Measurements from ENCODE around the gene SPAG7.

Gene SPAG7

DNA sequence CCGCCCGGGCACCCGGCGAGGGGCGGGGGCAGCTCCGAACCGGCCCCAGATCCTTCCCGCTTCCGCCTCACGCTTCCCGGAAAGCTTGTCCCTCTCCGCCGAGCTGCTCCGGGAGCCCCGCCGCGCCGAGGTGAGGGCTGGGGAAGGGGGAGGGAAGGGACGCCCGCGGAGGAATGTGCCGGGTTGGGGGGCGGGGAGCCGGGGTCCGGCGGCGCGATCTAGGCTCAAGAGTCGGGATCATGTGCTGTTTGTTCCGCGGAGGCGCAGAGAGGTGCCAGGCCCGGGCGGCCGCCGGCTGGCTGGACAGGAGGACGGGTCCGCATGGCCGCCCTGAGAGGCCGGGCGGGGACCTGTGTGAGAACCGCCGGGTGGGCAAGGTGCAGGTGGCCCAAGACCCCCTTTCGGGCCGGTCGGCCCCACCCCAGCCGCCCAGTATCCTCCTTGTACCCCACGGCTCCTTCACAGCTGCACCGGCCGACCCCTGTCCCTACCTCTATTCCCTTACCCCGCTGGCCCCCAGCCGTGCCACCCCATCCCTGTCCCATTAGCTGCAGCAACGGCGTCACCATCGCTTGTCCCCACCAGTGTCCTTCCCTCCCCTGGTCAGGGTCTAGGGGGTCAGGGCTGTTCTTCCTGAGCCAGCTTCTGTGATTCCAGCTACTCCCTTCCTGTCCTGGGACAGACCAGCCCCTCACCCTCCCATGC lies 30.6 kb upstream of the SPAG7 start:
- peaks cover 15% of the 10 kb centered on the region for H3K36me3 ChIP-seq (ENCODE audit: control insufficient read depth, insufficient read depth, low read length)
- H3K4me3 ChIP-seq (ENCODE audit: insufficient read depth, low read depth, low read length, poor library complexity, severe bottlenecking) = peak overlapping the region; percentile 80
- peaks cover 20% of the 10 kb centered on the region for H3K4me1 ChIP-seq (ENCODE audit: control insufficient read depth, insufficient read depth, low read length, poor library complexity, severe bottlenecking)
- no peaks in the 10 kb centered on the region for H3K9me3 ChIP-seq (ENCODE audit: control insufficient read depth, low read length)
- H3K27ac ChIP-seq (ENCODE audit: insufficient read depth, low read length, poor library complexity, severe bottlenecking) = peak overlapping the region; percentile 66
- peak in 1 of 3 donors; percentile 11 for DNase-seq
- H3K27me3 ChIP-seq (replicated peaks; ENCODE audit: control insufficient read depth, insufficient read depth, low read length, poor library complexity, severe bottlenecking) = no peaks in the 10 kb centered on the region

DNA sequence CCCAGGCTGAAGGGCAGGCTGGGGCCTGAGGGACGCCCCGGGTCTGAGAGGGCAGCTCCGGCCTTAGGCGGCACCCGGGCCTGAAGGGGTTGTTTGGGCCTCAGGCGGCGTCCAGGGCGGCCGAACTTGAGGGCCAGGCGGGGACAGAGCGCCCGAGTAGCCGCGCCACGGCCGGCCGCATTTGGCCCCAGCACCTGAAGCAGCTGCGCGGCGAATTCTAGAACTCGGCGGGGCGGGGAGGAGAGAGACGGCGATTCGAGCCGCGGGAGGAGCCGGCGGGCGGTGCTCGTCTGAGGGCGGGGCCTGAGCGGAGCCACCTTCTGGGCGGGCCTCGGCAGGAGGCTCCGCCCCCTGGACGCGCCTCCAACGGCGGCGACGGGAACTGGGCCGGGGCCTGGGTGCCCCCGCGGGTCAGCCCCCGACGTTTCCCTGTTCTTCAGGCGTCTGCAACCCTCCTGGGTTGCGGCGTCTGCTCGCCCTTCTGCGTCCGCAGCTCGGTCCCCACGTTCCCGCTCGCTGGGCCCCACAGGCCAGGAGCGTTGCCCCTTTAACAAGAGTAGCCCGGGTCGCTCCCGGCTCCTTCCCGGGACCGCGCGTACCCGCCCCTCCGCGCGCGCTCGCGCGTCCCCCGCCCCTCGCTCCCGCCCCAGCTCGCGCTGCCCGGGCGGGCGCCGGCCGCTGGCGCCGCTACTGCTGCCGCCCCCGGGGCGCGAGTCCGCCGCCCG lies 29.8 kb upstream of the SPAG7 start, which contains the start of the genes INCA1 and KIF1C:
Gene INCA1, minus strand, starts transcription at position 221 of the 725 bp plus-strand sequence. CDS start 3,085 bp downstream, outside the sequence.
Gene KIF1C, plus strand, starts transcription at position 649 of the 725 bp plus-strand sequence. CDS start 2,297 bp downstream, outside the sequence.
- no peaks in the 10 kb centered on the region for H3K9me3 ChIP-seq (ENCODE audit: control insufficient read depth, low read length)
- peak within 1 kb of the TSS; percentile 80 for H3K4me3 ChIP-seq (ENCODE audit: insufficient read depth, low read depth, low read length, poor library complexity, severe bottlenecking)
- H3K27ac ChIP-seq (ENCODE audit: insufficient read depth, low read length, poor library complexity, severe bottlenecking) = peak within 1 kb of the TSS; percentile 66
- DNase-seq = peak; percentile 80 to 85 (median 81)
- peaks cover 20% of the 10 kb centered on the region for H3K4me1 ChIP-seq (ENCODE audit: control insufficient read depth, insufficient read depth, low read length, poor library complexity, severe bottlenecking)
- peaks cover 15% of the 10 kb centered on the region for H3K36me3 ChIP-seq (ENCODE audit: control insufficient read depth, insufficient read depth, low read length)
- H3K27me3 ChIP-seq (replicated peaks; ENCODE audit: control insufficient read depth, insufficient read depth, low read length, poor library complexity, severe bottlenecking) = no peaks in the 10 kb centered on the region

DNA sequence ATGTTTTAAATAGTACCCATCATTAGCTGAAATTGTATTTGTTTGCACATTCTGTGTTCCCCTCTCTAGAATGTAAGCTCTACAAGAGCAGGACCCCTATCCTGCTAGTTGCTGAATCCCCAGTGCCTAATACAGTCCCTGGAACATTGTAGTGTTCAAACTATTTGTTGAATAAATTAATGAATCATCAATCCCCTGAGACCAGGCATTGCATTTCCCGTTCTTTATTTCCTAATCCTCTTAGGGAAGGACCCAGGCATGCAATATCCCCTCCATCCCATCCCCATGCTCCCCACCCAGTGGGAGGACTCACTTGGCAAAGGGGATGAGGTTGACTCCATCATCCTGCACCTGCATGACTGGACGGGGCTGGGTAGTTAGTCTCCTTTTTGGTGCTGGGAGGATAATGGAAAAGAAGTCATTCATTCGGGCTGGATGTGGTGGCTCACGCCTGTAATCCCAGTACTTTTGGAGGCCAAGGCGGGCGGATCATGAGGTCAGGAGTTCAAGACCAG lies 26.5 kb upstream of the SPAG7 start:
- DNase-seq = no peak
- Histone ChIP-seq H3K4me3 (ENCODE audit: insufficient read depth, low read depth, low read length, poor library complexity, severe bottlenecking) (no peak overlapping the region), H3K27ac (ENCODE audit: insufficient read depth, low read length, poor library complexity, severe bottlenecking) (no peak overlapping the region), H3K27me3 (replicated peaks; ENCODE audit: control insufficient read depth, insufficient read depth, low read length, poor library complexity, severe bottlenecking) (no peaks in the 10 kb centered on the region), H3K4me1 (ENCODE audit: control insufficient read depth, insufficient read depth, low read length, poor library complexity, severe bottlenecking) (peaks cover 16% of the 10 kb centered on the region), H3K9me3 (ENCODE audit: control insufficient read depth, low read length) (no peaks in the 10 kb centered on the region), H3K36me3 (ENCODE audit: control insufficient read depth, insufficient read depth, low read length) (no peaks in the 10 kb centered on the region)

DNA sequence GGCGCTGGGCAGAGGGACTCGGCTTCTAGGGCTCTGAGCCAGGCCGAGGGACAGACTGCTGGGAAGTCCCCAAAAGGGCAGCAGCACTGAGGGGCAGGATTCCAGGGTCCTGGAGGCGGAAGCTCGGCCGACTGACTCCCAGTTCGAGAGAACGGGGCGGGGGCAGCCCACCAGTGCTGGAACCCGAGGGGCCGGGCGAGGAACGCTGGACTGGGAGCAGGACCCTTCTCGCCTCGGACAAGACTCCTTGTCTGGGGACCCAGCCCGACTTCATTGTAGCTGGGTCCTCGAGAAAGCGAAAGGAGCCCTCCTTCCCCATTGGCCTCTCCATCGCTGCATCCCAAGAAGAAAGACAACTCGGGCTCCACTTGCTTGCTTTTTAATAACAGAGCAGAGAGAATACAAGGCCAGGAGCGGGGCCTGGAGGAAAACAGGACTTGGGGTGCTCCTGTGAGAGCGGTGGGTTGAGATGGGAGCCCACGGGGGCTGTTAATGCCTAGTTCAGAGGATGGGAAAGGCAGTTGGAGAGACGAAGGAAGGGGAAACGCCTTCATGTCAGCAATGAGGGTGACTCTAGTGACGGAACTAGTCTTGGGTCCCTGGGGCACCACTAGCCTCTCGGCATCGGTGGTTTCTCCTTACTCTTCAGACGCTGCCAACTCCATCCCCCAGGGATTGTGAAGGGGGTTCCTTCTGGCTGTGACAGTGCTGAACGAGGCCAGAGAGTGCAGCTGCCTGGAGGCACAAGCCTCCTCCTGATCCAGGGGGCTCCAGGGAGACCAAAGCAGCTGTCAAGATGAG lies 20.4 kb upstream of the SPAG7 start:
- Histone ChIP-seq H3K36me3 (ENCODE audit: control insufficient read depth, insufficient read depth, low read length) (no peaks in the 10 kb centered on the region), H3K27ac (ENCODE audit: insufficient read depth, low read length, poor library complexity, severe bottlenecking) (peak overlapping the region; percentile 94), H3K4me3 (ENCODE audit: insufficient read depth, low read depth, low read length, poor library complexity, severe bottlenecking) (peak overlapping the region; percentile 100), H3K9me3 (ENCODE audit: control insufficient read depth, low read length) (no peaks in the 10 kb centered on the region), H3K27me3 (replicated peaks; ENCODE audit: control insufficient read depth, insufficient read depth, low read length, poor library complexity, severe bottlenecking) (no peaks in the 10 kb centered on the region), H3K4me1 (ENCODE audit: control insufficient read depth, insufficient read depth, low read length, poor library complexity, severe bottlenecking) (peaks cover 24% of the 10 kb centered on the region)
- DNase-seq = no peak

DNA sequence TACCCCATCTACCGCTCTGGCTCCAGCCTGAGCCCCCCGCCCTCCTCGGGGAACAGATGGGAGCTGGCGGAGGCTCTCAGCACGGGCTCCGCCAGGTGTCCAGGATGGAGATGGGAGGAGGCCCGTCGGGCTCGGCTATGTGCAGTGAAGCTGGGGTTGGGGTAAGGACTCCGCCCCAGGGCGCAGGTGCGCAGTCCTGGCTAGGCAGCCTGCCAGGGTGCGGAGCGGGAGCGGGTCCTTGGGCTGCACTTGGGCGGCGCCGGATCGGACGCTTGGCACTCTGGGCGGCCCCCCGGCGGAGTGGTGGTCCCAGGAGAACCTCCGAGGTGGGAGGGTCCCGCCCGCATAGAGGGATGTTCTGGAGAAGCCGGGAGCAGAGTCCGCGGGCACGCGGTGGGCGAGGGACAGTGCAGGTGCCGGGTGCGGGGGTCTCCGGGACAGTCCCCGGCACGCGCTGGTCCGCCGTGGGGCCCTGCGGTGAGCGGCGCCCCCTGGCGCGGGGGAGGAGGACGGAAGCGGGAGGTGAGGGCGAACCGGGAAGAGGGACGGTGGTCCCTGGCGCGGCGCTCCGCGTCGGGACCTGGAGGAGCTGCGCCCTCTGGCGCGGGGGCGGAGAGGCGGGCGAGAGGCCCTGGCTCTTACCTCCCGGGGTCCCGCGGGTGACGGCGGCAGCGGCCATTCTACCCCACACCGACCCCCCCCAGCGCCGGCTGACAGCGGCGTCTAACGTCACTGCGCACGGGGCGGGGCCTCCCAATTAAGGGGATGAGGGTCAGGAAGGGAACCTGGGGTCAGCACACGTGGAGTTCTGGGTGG lies 19.5 kb upstream of the SPAG7 start, which contains the start of gene CAMTA2:
Gene CAMTA2, minus strand, starts transcription at position 725 of the 816 bp plus-strand sequence. CDS start 1,453 bp downstream, outside the sequence.
- peak; percentile 78 to 83 (median 81) for DNase-seq
- no peaks in the 10 kb centered on the region for H3K27me3 ChIP-seq (replicated peaks; ENCODE audit: control insufficient read depth, insufficient read depth, low read length, poor library complexity, severe bottlenecking)
- peaks cover 8% of the 10 kb centered on the region for H3K36me3 ChIP-seq (ENCODE audit: control insufficient read depth, insufficient read depth, low read length)
- peak within 1 kb of the TSS; percentile 94 for H3K27ac ChIP-seq (ENCODE audit: insufficient read depth, low read length, poor library complexity, severe bottlenecking)
- peaks cover 24% of the 10 kb centered on the region for H3K4me1 ChIP-seq (ENCODE audit: control insufficient read depth, insufficient read depth, low read length, poor library complexity, severe bottlenecking)
- peak within 1 kb of the TSS; percentile 100 for H3K4me3 ChIP-seq (ENCODE audit: insufficient read depth, low read depth, low read length, poor library complexity, severe bottlenecking)
- H3K9me3 ChIP-seq (ENCODE audit: control insufficient read depth, low read length) = no peaks in the 10 kb centered on the region

DNA sequence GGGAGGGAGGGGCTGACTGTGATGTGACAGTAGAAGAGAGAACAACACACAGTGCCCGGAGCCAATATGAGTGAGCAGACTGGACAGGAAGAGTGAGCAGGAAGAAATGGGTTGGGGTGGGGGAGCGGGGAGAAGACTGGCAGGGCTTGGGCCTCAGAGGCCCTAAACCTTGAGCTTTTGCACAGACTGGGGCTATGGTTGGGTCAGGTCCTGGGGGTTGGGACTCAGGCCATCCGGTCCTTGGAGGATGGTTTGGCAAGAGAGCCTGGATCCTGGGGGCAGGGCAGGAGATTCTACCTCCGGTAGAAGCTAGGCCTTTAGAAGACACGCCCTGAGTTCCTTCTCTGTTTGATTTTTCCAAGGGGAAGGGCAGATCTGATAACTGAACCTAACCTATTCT lies 18.8 kb upstream of the SPAG7 start:
- H3K4me3 ChIP-seq (ENCODE audit: insufficient read depth, low read depth, low read length, poor library complexity, severe bottlenecking) = peak overlapping the region; percentile 100
- DNase-seq = peak in 1 of 3 donors; percentile 47
- peak overlapping the region; percentile 94 for H3K27ac ChIP-seq (ENCODE audit: insufficient read depth, low read length, poor library complexity, severe bottlenecking)
- H3K9me3 ChIP-seq (ENCODE audit: control insufficient read depth, low read length) = no peaks in the 10 kb centered on the region
- peaks cover 24% of the 10 kb centered on the region for H3K4me1 ChIP-seq (ENCODE audit: control insufficient read depth, insufficient read depth, low read length, poor library complexity, severe bottlenecking)
- peaks cover 14% of the 10 kb centered on the region for H3K36me3 ChIP-seq (ENCODE audit: control insufficient read depth, insufficient read depth, low read length)
- no peaks in the 10 kb centered on the region for H3K27me3 ChIP-seq (replicated peaks; ENCODE audit: control insufficient read depth, insufficient read depth, low read length, poor library complexity, severe bottlenecking)

DNA sequence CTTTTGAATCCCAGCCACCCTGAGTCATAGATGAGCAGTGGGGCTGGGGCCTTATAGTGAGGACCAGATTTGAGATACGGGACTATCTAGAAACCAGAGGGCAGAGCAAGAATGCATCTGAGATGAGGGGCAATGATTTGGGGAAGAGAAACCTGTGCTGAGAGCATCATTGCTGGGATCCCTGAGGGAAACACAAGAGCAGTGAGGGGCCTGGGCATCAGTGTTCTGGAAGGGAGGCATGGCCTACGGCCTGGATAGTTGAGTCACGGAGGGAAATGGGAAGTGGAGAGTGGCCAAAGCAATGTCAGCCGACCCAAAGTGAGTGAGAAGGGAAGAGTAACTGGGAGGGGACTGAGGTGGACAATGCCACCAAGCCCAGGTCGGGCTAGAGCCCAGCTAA lies 14.7 kb upstream of the SPAG7 start:
- Histone ChIP-seq H3K9me3 (ENCODE audit: control insufficient read depth, low read length) (no peaks in the 10 kb centered on the region), H3K36me3 (ENCODE audit: control insufficient read depth, insufficient read depth, low read length) (peaks cover 38% of the 10 kb centered on the region), H3K4me1 (ENCODE audit: control insufficient read depth, insufficient read depth, low read length, poor library complexity, severe bottlenecking) (peaks cover 14% of the 10 kb centered on the region), H3K4me3 (ENCODE audit: insufficient read depth, low read depth, low read length, poor library complexity, severe bottlenecking) (no peak overlapping the region), H3K27ac (ENCODE audit: insufficient read depth, low read length, poor library complexity, severe bottlenecking) (no peak overlapping the region), H3K27me3 (replicated peaks; ENCODE audit: control insufficient read depth, insufficient read depth, low read length, poor library complexity, severe bottlenecking) (no peaks in the 10 kb centered on the region)
- no peak for DNase-seq

DNA sequence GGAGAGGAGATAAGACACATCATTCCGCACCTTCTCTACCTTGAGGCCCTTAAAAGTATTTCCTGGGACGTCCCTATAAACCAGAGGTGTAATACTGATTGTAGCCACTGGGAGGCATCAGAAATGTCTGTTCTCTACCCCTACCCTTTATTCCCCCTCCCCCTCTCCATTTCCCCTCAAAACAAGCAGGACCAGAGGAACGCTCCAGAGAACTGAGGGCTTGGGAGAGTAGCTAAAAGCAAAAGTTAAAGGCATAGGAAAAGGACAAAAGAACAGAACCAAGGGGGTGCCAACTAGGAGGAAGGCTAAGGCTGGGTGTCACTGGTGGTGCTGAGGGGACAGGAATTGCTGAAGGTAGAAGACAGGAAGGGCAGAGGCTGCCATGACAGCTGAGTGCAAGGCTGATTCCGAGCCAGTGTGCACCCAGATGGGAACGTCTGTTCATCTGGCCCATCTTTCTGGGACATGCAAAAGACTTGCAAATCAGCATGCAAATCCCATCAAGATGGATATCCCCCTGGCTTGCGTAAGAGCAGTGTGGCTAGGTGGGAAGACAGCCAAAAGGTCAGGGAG lies 13.1 kb upstream of the SPAG7 start:
- Histone ChIP-seq H3K27ac (ENCODE audit: insufficient read depth, low read length, poor library complexity, severe bottlenecking) (no peak overlapping the region), H3K9me3 (ENCODE audit: control insufficient read depth, low read length) (no peaks in the 10 kb centered on the region), H3K4me3 (ENCODE audit: insufficient read depth, low read depth, low read length, poor library complexity, severe bottlenecking) (no peak overlapping the region), H3K36me3 (ENCODE audit: control insufficient read depth, insufficient read depth, low read length) (peaks cover 49% of the 10 kb centered on the region), H3K27me3 (replicated peaks; ENCODE audit: control insufficient read depth, insufficient read depth, low read length, poor library complexity, severe bottlenecking) (no peaks in the 10 kb centered on the region), H3K4me1 (ENCODE audit: control insufficient read depth, insufficient read depth, low read length, poor library complexity, severe bottlenecking) (peaks cover under 1% of the 10 kb centered on the region)
- DNase-seq = peak in 1 of 3 donors; percentile 24

DNA sequence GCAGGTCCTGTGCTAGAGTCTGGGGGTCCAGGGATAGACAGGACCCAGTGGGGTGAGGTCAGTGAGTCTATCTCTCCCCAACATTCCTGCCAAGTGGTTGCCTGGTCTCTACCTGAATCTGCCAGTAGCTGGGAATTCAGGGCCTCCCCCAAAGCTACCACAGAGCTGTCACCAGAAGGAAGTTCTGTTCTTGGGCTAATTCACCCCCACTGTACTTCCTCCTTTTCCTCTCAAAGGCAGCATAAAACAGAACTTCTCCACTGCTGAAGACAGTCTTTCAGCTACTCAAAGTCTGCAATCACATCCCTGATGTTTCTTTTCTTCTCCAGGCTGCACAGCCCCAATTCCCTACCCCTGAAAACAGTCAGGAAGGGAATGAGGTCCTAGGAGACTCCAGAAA lies 11.1 kb upstream of the SPAG7 start:
- H3K9me3 ChIP-seq (ENCODE audit: control insufficient read depth, low read length) = no peaks in the 10 kb centered on the region
- H3K27me3 ChIP-seq (replicated peaks; ENCODE audit: control insufficient read depth, insufficient read depth, low read length, poor library complexity, severe bottlenecking) = no peaks in the 10 kb centered on the region
- no peak overlapping the region for H3K27ac ChIP-seq (ENCODE audit: insufficient read depth, low read length, poor library complexity, severe bottlenecking)
- H3K36me3 ChIP-seq (ENCODE audit: control insufficient read depth, insufficient read depth, low read length) = peaks cover 60% of the 10 kb centered on the region
- H3K4me3 ChIP-seq (ENCODE audit: insufficient read depth, low read depth, low read length, poor library complexity, severe bottlenecking) = no peak overlapping the region
- H3K4me1 ChIP-seq (ENCODE audit: control insufficient read depth, insufficient read depth, low read length, poor library complexity, severe bottlenecking) = no peaks in the 10 kb centered on the region
- DNase-seq = no peak
